ENCODE measurements around the gene PRR22. TPM values are rescaled to one million over a fixed set of nuclear protein-coding genes. Genes with fewer than 3 reads are reported as not detected.

The PRR22 gene
- total and polyA plus RNA-seq, 9 of the 15 experiments (the other 6 are each of a cell fraction or from before 2014, with no cell fraction given): 0.03 to 12.0 (median 2.0) TPM; not detected in 1

GRCh38 chr19:5790559-5791520, 6.3 kb upstream of the PRR22 start, which contains the start of gene DUS3L (continued):
- TF ChIP-seq MGA (IDR thresholded peaks at IDR 0.05): peak; percentile 97
- TF ChIP-seq RAD51 (IDR thresholded peaks at IDR 0.05; ENCODE audit: borderline replicate concordance, low read depth): peak; percentile 92
- no peak for TF ChIP-seq ILF3 (IDR thresholded peaks at IDR 0.05; ENCODE audit: borderline replicate concordance)
- TF ChIP-seq GABPA (tag; conservative IDR thresholded peaks at IDR 0.05; ENCODE audit: low read depth): peak; percentile 100
- TF ChIP-seq CHAMP1 (IDR thresholded peaks at IDR 0.05): no peak
- TF ChIP-seq ZNF124 (CRISPR knock-in tag; IDR thresholded peaks at IDR 0.05): no peak
- no peak for TF ChIP-seq XRCC4 (IDR thresholded peaks at IDR 0.05; ENCODE audit: extremely low read depth, insufficient read depth, insufficient read length)
- no peak for TF ChIP-seq ARID3A (IDR thresholded peaks at IDR 0.05; ENCODE audit: borderline replicate concordance, low read depth, low read length)
- TF ChIP-seq RBM14 (IDR thresholded peaks at IDR 0.05; ENCODE audit: borderline replicate concordance, insufficient read depth, low read depth, low read length): no peak
- peak; percentile 90; the same call in 1 of the 2 replicates for TF ChIP-seq NR1H2 (CRISPR knock-in tag; IDR thresholded peaks at IDR 0.05)

Data from K562 (cell line).